HG03565 (cell line): ENCODE results near the gene CTNNBIP1.
"Not testable (repeated sequence)": the region's sequence is repeated elsewhere in the genome, so short reads cannot be mapped to it uniquely, and the experiment has no call there.

ENCODE experiments used
- ATAC-seq: cut with Tn5 transposase; IDR thresholded peaks from one replicate; pipeline ENCODE4 v1.9.1; 2021; ENCODE audit warnings: mild to moderate bottlenecking, moderate library complexity; ENCODE audit not compliant: unreplicated experiment

The CTNNBIP1 gene

DNA sequence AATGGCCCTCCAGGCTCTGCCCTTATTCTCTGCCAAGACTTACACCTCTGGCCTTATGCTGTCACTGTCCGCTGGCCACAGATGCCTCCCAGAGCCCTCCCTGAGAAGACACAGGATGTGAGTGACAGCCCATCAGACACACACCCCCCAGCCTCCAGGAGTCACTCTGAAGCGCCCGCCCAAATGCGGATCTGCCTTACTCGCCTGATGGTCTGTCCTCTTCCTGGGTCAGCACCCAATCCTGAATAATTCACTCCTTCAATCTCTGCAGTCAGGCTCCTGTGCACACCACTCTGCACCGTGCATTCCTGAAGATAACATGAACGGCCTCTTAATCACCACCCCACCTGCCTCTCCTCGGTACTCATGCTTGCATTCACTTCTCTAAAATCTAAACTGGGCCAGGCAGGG lies 101.0 kb downstream of the CTNNBIP1 start:
- ATAC-seq: no peak

DNA sequence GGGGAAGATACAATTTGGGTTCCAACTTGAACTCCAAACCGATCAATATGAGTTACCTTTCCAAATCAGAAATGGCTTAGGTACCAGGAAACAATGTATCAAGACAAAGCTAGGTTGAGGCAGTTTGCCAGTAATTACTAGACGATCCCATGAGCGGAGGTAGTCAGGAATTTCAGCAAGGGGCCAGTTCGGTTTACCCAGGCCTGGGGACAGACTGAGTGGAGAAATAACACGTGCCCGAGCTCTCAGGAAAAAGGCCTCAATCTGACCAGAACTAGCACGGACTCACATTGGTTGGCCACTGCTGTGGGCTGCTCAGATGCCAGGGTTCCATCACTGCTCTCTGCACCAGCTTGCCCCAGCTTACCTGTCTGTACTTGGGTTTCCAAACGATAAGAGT lies 101.6 kb downstream of the CTNNBIP1 start:
- no peak for ATAC-seq

DNA sequence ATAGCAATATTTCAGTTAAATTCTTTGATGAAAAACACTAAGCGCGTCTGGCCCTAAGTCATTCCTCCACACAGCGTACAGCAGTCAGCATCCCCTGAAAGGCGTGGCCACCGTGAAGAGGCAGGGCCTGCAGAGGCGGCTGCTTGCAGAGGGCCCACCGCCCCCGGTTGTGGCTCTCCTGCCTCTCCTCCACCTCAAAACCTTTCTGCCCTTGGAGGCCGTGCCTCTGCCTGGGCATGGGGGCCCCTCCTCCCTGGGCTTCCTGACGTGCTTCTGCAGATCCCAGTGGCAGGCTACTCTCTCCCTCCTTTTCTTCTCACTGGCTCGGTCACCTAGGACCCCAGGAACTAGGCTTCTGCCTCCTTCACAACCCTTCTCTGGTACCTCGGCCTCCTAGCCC lies 102.5 kb downstream of the CTNNBIP1 start:
- no peak for ATAC-seq

DNA sequence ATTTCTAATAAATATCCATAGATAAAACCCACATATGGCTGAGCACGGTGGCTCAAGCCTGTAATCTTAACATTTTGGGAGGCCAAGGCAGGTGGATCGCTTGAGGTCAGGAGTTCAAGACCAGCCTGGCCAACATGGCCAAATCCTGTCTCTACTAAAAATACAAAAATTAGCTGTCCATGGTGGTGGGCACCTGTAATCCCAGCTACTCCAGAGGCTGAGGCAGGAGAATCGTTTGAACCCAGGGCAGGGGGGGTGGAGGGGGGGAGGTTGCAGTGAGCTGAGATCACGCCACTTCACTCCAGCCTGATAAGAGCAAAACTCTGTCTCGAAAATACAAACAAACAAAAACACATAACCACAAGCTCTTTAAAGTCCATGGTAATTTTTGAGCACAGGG lies 104.1 kb downstream of the CTNNBIP1 start:
- ATAC-seq: not testable (repeated sequence)

DNA sequence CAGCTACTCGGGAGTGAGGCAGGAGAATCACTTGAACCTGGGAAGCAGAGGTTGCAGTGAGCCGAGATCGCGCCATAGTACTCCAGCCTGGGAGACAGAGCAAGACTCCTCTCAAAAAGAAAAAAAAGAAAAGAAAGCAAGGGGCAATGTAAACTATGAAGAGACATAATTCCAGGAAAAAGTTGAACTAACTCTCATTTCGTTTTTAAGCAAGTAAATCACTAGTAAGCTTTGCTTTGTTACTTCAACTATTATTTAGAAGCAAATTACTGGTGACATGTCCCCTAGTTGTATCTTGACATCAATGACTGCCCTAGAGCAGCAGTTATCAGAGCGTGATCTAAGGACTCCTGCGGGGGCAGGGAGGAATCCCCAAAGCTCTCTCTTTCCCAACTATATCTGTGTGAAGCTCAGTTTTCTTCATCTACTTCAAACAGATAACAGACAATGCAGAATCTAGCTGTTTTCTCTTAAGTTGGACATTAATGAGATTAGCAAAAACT lies 105.0 kb downstream of the CTNNBIP1 start:
- ATAC-seq: no peak

DNA sequence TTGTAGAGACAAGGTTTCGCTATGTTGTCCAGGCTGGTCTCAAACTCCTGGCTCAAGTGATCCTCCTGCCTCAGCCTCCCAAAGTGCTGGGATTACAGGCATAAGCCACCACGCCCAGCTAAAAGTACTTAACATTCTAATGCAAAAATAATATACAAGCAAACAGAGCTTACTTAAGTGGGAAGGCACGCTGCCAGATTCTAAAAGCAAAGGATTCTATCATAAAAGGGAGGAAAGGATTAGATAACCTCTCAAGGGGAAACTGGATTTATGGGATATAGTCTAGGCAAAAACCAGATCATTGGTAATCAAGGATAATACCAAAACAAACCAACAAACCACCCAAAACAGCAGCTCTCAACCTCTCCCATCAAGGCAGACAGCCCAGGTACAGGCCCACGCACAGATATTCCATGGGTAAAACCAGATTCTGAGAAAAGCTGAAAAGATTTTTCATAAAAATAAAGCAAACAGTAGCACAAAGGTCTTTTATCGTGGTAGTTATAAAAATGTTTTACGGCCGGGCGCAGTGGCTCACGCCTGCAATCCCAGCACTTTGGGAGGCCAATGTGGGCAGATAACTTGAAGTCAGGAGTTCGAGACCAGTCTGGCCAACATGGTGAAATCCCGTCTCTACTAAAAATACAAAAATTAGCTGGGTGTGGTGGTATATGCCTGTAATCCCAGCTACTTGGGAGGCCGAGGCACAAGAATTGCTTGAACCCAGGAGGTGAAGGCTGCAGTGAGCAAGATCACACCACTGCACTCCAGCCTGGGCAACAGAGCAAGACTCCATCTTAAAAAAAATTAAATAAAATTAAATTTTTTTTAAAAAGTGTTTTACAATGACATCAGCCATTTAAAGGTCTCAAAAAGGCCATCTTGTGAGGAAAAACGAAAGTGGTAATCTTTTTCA lies 106.8 kb downstream of the CTNNBIP1 start:
- ATAC-seq: not testable (repeated sequence)

- no peak for ATAC-seq
These were observed 108.2 kb downstream of the CTNNBIP1 start for GRCh38 chr1:9801909-9802308.
